K562 (cell line): ENCODE measurements around the gene BRPF1. TPM values are rescaled to one million over a fixed set of nuclear protein-coding genes. Genes with fewer than 3 reads are reported as not detected.

ENCODE experiments used
- BRF2 ChIP-seq: IDR thresholded peaks from 3 replicates; pipeline ENCODE4 v1.6.1; 2011; ENCODE audit warnings: borderline replicate concordance, mild to moderate bottlenecking; ENCODE audit not compliant: insufficient read length, insufficient read depth
- ESRRA ChIP-seq: fragments of 450-650 bp; IDR thresholded peaks from 2 replicates; pipeline ENCODE4 v1.6.1; 2014; ENCODE audit warnings: low read depth, mild to moderate bottlenecking, moderate library complexity, borderline replicate concordance
- PKNOX1 ChIP-seq: fragments of 450-650 bp; IDR thresholded peaks from 2 replicates; pipeline ENCODE4 v1.6.1; 2016
- RBBP5 ChIP-seq: fragments of 200-600 bp; sonication (generic); IDR thresholded peaks from 2 replicates; pipeline ENCODE4 v1.6.1; 2012; ENCODE audit warnings: borderline replicate concordance, mild to moderate bottlenecking, low read length, control low read depth, inconsistent platforms; ENCODE audit not compliant: insufficient read depth, poor library complexity, severe bottlenecking
- REST ChIP-seq, 2 experiments: fragments of 450-650 bp; formaldehyde crosslinking in 1 of 2; IDR thresholded peaks; 2 replicates each; pipeline versions ENCODE4 v1.4.0 to v1.6.1; 2014 to 2020; ENCODE audit warnings: mild to moderate bottlenecking in 2 of 2, borderline replicate concordance in 1 of 2, low read depth in 1 of 2
- ZNF175 ChIP-seq: fragments of 200-800 bp; sonication (Bioruptor generic); IDR thresholded peaks from 2 replicates; pipeline ENCODE4 v1.6.1; 2016; ENCODE audit warnings: low read depth, mild to moderate bottlenecking, missing genetic modification characterization, missing compliant biosample characterization
- polyA plus RNA-seq, 8 experiments: library from polyadenylated mRNA; depleted of rRNA in 4 of 8; stranded (reverse) in 5 of 8; unstranded in 3 of 8; fragments of >200 nt; fragmentation: Nextera tagmentation in 2 of 8; fragmentation: Illumina TruSeq in 1 of 8; extraction: Ambion mirVana in 2 of 8; extraction: Trizol in 1 of 8; gene quantifications; 2 replicates each; pipeline versions ENCODE4 v1.2.1 to v1.2.3, GENCODE V29; 2011 to 2014; ENCODE audit warnings: inconsistent platforms in 1 of 8, missing spikeins in 1 of 8
- total RNA-seq, 7 experiments: library from RNA; depleted of rRNA in 6 of 7; stranded (reverse); fragments of >200 nt in 6 of 7; fragmentation: Illumina TruSeq in 2 of 7; extraction: Trizol in 2 of 7; gene quantifications; 2 replicates each; pipeline versions ENCODE4 v1.2.1 to v1.2.3, GENCODE V29; 2011 to 2021; ENCODE audit warnings: low replicate concordance in 1 of 7

Gene BRPF1
- total and polyA plus RNA-seq, 9 of the 15 experiments (the other 6 are each of a cell fraction or from before 2014, with no cell fraction given), result 1.1 to 40.2 (median 23.5) TPM

GRCh38 chr3:9765865-9766264, 34.3 kb downstream of the BRPF1 start (continued):
- TF ChIP-seq RBBP5, result no peak
- TF ChIP-seq ESRRA, result no peak
- TF ChIP-seq ZNF175 (CRISPR knock-in tag), result 0 out of 2 replicates have a peak, but pooled peaks have one; percentile 30
- no peak for TF ChIP-seq BRF2
- TF ChIP-seq REST (IDR thresholded peaks at IDR 0.05; ENCODE audit: borderline replicate concordance), result peak; percentile 58
- no peak for TF ChIP-seq REST (CRISPR knock-in tag; IDR thresholded peaks at IDR 0.05; ENCODE audit: low read depth)
- peak; percentile 55; the same call in 1 of the 2 replicates for TF ChIP-seq PKNOX1
